MM.1S (cell line): Measurements from ENCODE around the gene BTNL8.

Experiments used
- EZH2phosphoT487 ChIP-seq: fragments of 300-600 bp; sonication (generic); IDR thresholded peaks from 2 replicates; pipeline ENCODE4 v1.6.1; 2018; ENCODE audit warnings: antibody characterized with exemption, low read length
- TF ChIP-seq, protein P1 (sequence below): fragments of 300-600 bp; sonication (generic); IDR thresholded peaks from 2 replicates; pipeline ENCODE4 v1.5.1; 2016; ENCODE audit warnings: antibody characterized with exemption, low read length, mixed read lengths

GRCh38 chr5:180970875-180971274 is 71.9 kb downstream of the BTNL8 start:
- no peak for TF ChIP-seq EZH2phosphoT487
- TF ChIP-seq, protein P1, sequence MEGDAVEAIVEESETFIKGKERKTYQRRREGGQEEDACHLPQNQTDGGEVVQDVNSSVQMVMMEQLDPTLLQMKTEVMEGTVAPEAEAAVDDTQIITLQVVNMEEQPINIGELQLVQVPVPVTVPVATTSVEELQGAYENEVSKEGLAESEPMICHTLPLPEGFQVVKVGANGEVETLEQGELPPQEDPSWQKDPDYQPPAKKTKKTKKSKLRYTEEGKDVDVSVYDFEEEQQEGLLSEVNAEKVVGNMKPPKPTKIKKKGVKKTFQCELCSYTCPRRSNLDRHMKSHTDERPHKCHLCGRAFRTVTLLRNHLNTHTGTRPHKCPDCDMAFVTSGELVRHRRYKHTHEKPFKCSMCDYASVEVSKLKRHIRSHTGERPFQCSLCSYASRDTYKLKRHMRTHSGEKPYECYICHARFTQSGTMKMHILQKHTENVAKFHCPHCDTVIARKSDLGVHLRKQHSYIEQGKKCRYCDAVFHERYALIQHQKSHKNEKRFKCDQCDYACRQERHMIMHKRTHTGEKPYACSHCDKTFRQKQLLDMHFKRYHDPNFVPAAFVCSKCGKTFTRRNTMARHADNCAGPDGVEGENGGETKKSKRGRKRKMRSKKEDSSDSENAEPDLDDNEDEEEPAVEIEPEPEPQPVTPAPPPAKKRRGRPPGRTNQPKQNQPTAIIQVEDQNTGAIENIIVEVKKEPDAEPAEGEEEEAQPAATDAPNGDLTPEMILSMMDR: no peak
